Activated CD4-positive, alpha-beta T cell treated with anti-CD3 and anti-CD28 coated beads, Interleukin-2, amount 50 U/mL, for 16 hours (primary cell): ENCODE results near the gene DCTPP1.
A peak's percentile ranks its signal among the peaks of the same experiment; 100 is the strongest.
"Not testable (repeated sequence)": the region's sequence is repeated elsewhere in the genome, so short reads cannot be mapped to it uniquely, and the experiment has no call there.

Experiments
- DNase-seq: peaks from one replicate; pipeline ENCODE4 v3.0.0-alpha.2; 2020

DCTPP1 gene

GRCh38 chr16:30409125-30410060, 20.4 kb downstream of the DCTPP1 start:
- DNase-seq, result peak; percentile 92

GRCh38 chr16:30407804-30408534, 21.9 kb downstream of the DCTPP1 start:
- DNase-seq, result no peak

DNA sequence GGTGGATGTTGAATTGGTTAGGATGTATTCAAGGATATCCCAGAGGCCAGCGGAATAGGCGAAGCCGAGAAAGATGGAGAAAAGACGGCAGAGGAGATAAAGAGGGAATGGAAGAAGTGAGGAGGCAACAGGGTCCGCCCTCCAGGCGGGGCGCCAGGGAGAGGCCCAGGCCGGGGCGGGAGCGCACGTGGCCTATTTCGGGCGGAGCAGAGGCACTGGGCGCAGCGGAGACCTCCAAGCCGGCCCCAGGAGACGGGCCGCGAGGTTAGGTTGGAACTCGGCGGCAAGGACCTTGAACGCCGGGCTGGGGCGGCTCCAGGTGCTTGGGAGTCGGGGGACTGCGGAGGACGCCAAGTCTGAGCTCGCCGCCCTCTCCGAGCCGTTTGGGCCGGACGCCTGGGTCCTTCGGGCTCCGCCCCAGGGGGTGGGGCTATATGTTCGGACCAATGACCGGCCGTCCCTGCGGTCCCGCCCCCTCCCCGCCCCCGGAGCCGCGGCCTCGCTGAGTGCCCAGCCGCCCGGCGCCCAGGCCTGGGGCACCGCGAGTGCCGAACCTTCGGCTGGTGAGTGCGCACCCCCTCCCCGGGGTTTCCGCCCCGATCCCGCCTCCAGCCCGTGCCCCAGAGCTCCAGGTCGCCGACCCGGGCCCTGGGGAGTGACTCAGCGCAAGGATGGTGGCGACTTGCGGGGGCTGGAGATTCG, 22.6 kb downstream of the DCTPP1 start, which contains the start of gene ZNF771:
Gene ZNF771, plus strand, starts transcription at position 505 of the 702 bp plus-strand sequence. CDS start 448 bp downstream, outside the sequence.
- peak; percentile 94 for DNase-seq

DNA sequence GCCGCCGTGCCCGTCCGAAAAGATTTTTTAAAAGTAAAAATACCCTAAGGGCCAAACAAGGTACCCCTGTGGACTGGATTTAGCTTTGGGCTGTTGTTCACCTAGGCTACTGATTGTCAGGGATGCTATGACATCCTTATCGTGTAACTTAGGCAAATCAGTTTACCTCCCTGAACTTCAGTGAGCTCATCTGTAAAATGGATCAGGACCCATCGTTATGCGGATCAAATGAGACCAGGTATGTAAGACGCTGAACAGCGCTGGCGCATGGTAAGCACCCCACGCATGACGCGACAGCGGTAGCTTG, 23.1 kb downstream of the DCTPP1 start:
- no peak for DNase-seq

GRCh38 chr16:30401768-30402425, 27.9 kb downstream of the DCTPP1 start:
- DNase-seq, result no peak

- DNase-seq, result no peak
Measured at GRCh38 chr16:30399435-30400186, 30.2 kb downstream of the DCTPP1 start.

DNA sequence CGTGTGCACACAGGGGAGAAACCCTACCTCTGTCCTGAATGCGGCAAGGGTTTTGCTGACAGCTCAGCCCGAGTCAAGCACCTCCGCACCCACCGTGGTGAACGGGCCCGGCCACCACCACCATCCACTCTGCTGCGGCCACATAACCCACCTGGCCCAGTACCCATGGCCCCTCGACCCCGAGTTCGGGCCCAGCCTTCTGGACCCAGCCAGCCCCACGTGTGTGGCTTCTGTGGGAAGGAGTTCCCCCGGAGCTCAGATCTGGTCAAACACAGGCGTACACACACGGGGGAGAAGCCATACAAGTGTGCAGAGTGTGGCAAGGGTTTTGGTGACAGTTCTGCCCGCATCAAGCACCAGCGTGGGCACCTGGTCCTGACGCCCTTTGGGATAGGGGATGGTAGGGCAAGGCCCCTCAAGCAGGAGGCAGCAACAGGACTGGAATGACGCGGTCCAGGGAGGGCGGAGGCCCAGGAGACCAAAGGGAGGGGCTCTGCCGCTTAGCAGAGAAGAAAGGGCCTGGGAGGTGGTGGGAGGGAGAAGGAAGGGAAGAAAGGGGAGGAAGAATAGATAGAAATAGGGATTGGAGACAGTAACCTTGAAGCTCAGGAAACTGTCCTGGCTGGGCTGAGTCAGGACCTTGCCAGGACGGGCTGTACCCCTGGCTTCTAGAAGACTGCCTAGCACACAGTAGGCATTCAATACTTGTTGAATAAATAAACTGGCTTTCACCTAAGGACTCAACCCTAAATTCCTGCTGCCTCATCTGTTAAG, 31.0 kb downstream of the DCTPP1 start:
- DNase-seq, result no peak

DNA sequence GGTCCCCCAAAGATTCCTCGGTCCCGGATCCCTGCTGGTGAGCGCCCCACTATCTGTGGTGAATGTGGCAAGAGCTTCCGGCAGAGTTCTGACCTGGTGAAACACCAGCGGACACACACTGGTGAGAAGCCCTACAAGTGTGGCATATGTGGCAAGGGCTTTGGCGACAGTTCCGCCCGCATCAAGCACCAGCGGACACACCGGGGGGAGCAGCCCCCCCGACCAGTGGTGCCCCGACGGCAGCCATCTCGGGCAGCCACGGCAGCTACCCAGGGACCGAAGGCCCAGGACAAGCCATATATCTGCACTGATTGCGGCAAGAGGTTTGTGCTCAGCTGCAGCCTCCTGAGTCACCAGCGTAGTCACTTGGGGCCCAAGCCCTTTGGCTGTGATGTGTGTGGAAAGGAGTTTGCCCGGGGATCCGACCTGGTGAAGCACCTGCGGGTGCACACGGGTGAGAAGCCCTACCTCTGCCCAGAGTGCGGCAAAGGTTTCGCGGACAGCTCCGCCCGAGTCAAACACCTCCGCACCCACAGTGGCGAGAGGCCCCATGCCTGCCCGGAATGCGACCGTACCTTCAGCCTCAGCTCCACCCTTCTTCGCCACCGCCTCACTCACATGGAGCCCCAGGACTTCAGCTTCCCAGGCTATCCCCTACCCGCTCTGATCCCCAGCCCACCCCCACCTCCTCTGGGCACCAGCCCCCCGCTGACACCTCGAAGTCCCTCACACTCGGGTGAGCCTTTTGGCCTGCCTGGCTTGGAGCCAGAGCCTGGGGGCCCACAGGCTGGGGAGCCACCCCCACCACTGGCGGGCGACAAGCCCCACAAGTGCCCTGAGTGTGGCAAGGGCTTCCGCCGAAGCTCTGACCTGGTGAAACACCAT, 31.8 kb downstream of the DCTPP1 start:
- no peak for DNase-seq

- DNase-seq, result no peak
Measured at GRCh38 chr16:30397056-30397455, 32.8 kb downstream of the DCTPP1 start.

DNA sequence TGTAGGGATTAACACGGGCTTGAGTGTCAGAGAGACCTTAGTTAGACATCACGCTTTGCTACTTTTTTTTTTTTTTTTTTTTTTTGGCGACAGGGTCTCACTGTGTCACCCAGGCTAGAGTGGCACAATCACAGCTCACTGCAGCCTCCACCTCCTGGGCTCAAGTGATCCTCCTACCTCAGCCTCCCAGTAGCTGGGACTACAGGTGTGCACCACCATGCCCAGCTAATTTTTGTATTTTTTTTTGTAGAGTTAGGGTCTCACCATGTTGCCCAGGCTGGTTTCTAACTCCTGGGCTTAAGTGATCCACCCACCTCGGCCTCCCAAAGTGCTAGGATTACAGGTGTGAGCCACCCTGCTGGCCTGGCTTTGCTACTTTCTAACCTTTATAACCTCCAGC, 33.2 kb downstream of the DCTPP1 start:
- not testable (repeated sequence) for DNase-seq

- DNase-seq, result no peak
Measured at GRCh38 chr16:30395992-30396585, 33.7 kb downstream of the DCTPP1 start.

DNA sequence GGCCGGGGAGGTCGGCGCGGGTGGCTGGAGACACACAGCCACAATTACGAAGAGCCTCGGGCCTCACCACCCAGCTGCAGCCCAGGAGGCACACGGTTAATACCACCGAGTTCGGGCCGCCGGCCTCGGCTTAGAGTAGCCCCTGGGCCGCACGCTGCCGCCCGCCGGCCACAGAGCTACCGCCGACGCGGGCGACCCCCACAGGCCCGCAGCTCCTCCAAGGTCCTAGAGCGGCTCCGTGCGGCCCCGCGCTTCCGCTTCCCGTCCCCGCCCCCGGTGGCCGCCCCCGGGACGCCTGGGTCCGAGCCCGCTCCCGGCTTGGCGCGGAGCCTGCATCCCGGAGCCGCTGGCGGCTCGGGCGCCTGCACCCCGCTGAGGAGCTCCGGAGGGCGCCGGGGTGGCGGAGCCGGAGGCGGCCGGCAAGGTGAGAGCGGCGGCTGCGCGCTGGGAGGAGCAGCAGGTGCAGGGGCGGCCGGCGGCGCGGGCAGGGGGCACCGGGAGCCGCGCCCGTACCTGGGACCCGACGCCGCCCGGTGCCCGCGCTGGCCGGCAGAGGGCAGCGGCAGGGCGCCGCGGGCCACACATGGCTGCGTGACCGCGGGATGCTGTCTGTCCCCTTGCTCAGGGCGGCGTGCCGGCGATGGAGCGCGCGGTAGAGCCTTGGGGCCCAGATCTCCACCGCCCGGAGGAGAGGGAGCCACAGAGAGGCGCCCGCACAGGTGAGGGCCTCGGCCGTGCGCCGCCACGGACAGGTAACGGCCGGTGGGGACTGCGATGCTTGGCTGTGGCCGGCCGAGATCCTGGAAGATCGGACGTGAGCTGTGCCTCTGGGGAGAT, 34.5 kb downstream of the DCTPP1 start, which contains the start of gene ZNF48:
Gene ZNF48, plus strand, starts transcription at position 266 of the 837 bp plus-strand sequence. Its CDS starts 375 bp downstream, at position 641.
- DNase-seq, result peak; percentile 51

DNA sequence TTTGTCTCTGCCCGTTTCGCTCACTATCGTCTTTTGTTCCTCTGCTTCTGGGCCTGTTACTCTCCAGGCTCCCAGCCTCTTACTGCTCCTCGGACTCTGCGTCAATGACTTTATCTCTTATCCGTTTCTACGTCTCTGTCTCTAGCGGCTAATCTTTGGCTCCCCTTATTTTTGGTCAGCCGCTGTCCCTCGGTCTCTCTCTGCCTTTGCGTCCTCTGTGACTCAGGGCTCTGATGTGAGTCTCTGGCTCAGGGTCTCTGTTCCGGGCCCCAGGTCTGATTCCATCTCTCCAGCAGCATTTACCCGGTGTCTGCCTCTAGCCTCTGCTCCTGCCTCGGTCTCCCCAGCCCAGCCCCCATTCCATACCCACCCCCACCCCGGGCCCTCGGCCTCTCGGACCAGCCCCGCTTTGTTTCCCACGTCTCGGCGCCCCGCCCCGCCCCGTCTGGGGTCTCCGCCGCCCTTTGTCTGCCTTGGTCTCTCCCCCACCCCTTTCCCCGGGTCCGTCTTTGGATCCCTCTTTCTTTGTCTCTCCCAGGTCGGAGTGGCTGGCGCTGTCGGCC, 35.2 kb downstream of the DCTPP1 start:
- DNase-seq, result no peak

DNA sequence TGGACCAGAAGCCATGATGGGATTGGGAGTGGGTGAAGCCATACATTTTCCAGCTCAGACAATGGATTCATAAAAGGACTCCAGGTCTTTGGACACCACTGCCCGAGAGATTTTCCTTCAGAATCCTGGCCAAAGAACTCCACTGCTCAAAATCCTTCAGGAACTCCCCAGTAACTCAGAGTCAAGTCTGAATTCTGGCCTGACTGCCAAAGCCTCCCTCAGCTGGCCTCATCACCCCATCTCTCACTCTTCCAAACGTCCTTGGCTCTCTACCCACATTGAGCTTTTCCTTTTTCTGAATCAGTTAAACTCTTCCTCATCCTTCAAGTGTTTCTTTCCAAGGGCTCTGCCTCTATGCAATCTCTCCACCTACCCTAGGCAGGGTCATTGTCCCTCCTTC, 46.3 kb downstream of the DCTPP1 start:
- DNase-seq, result no peak

GRCh38 chr16:30382111-30382881, 47.5 kb downstream of the DCTPP1 start, which contains the start of gene SEPTIN1:
SEPTIN1 (minus strand) TSS chr16:30382561; CDS start chr16:30382542, 19 bp downstream.
- DNase-seq, result peak; percentile 88

- DNase-seq, result peak; percentile 68
Measured at GRCh38 chr16:30381291-30382041, 48.4 kb downstream of the DCTPP1 start.

GRCh38 chr16:30380803-30381208, 49.0 kb downstream of the DCTPP1 start:
- DNase-seq, result no peak
